GM12801 (cell line): Measurements from ENCODE around the gene HSD3B7.

Source experiments
- TF ChIP-seq, protein P1 (sequence below): IDR thresholded peaks from one replicate; pipeline ENCODE4 v1.5.1; 2011; ENCODE audit warnings: control low read depth; ENCODE audit not compliant: insufficient read length; ENCODE audit errors: extremely low read depth

HSD3B7 gene

DNA sequence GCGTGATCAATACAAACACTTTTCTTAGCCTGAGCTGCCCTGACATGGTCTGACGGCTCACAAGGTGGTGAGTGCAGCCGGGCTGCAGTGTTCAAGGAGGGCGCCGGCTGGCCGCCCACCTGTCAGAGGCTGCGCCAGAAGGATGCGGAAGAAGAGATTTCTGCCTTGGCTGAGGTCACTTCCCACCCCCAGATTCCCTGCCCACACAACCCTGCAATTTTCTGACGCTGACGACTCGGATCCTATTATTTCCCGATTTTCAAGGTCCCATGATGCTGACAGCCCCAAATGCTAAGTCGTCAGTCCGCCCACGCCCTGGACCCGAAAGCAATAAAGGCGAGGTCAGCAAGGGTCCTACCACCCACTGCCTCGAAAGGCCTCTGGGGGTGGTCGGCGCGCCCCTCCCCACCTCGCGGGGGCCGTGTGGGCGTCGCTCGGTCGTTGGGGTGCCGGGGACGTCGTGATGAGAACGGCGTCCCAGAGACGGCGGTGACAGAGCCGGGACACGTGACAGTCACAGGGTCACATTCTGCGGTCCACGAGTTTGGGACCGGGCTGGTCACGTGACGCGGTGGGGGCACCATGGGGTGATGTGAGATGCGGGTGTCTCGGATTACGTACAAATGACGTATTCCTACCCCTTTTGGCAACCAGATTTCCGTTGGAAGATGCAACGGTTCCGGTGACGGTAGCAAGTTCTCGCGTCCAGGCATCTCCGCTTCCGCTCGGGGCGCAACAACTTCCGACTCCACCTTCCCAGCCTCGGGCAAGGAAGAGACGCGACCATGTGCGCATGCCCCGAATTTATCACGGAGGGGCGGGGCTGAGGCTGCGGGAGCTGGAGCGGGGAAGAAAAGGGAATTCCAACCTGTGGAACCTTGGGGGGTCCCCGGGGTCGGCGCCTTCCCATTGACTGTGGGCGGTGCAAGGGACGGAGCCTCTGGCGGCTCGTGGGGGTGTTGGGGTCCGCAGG lies 48.0 kb downstream of the HSD3B7 start, which contains the start of gene STX4:
TSS of gene STX4 (plus strand) at position 823 of the 973 bp plus-strand sequence. CDS start 248 bp downstream, outside the sequence.
- TF ChIP-seq, protein P1, sequence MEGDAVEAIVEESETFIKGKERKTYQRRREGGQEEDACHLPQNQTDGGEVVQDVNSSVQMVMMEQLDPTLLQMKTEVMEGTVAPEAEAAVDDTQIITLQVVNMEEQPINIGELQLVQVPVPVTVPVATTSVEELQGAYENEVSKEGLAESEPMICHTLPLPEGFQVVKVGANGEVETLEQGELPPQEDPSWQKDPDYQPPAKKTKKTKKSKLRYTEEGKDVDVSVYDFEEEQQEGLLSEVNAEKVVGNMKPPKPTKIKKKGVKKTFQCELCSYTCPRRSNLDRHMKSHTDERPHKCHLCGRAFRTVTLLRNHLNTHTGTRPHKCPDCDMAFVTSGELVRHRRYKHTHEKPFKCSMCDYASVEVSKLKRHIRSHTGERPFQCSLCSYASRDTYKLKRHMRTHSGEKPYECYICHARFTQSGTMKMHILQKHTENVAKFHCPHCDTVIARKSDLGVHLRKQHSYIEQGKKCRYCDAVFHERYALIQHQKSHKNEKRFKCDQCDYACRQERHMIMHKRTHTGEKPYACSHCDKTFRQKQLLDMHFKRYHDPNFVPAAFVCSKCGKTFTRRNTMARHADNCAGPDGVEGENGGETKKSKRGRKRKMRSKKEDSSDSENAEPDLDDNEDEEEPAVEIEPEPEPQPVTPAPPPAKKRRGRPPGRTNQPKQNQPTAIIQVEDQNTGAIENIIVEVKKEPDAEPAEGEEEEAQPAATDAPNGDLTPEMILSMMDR: no peak

DNA sequence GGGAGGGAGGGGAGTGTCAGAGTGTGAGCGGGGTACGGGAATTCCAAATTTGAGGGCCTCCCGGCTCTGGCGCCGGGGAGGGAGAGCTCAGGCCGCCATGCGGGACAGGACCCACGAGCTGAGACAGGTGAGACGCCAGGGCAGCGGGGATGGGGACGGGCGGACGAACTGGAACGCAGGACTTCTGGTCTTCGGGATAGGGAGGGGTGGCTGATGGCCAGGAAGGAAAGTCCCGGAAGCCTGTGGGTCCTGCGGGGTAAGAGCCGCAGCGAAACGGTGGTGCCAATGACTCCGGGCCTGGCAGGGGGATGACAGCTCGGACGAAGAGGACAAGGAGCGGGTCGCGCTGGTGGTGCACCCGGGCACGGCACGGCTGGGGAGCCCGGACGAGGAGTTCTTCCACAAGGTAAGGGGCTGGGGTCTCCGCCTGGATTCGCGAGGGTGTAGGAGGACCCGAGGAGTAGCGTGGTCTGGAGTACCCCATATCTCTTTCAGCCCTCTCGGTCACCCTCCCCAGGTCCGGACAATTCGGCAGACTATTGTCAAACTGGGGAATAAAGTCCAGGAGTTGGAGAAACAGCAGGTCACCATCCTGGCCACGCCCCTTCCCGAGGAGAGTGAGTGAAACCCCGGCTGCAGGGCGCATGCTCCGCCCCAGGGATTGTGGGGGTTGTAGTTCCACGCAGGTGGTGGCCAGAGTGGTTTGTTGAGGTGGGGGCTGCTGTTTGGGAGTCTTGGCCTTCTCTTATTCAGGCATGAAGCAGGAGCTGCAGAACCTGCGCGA lies 48.9 kb downstream of the HSD3B7 start:
- TF ChIP-seq, protein P1: no peak

DNA sequence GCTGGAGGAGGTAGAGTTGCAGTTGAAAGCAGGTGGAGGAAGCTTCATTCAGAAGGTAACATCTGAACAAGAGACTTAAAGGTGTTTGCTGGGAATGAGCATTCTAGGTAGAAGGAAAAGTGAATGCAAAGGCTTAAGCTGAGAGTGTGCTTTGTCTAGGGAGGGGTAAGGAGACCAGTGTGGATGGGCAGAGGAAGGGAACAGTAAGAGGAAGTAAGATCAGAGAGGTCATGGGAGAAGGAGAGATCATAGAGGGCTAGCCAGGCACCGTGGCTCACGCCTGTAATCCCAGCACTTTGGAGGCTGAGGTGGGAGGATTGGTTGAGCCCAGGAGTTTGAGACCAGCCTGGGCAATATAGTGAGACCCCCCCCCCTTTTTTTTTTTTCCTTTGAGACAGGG lies 51.7 kb downstream of the HSD3B7 start:
- TF ChIP-seq, protein P1: no peak
